HG03575 (cell line): ENCODE measurements around the gene KCNMA1.

Source experiments
- ATAC-seq: cut with Tn5 transposase; IDR thresholded peaks from one replicate; pipeline ENCODE4 v1.9.1; 2021; ENCODE audit not compliant: unreplicated experiment, insufficient number of reproducible peaks, low FRiP score; ENCODE audit errors: extremely low read depth

Gene KCNMA1

GRCh38 chr10:77016278-77016815, 621.3 kb downstream of the KCNMA1 start:
- ATAC-seq = no peak

- ATAC-seq = no peak
Measured at GRCh38 chr10:77015360-77015759, 622.2 kb downstream of the KCNMA1 start.

- no peak for ATAC-seq
Measured at GRCh38 chr10:77012812-77013500, 624.7 kb downstream of the KCNMA1 start.

- ATAC-seq = no peak
Measured at GRCh38 chr10:77011874-77012811, 625.5 kb downstream of the KCNMA1 start.

- no peak for ATAC-seq
Measured at GRCh38 chr10:77010430-77010829, 627.2 kb downstream of the KCNMA1 start.

GRCh38 chr10:77007834-77008233, 629.8 kb downstream of the KCNMA1 start:
- ATAC-seq = peak; percentile 79

- ATAC-seq = no peak
Measured at GRCh38 chr10:77006836-77007511, 630.6 kb downstream of the KCNMA1 start.

GRCh38 chr10:77005871-77006270, 631.7 kb downstream of the KCNMA1 start:
- no peak for ATAC-seq

- ATAC-seq = no peak
Measured at GRCh38 chr10:77004917-77005564, 632.6 kb downstream of the KCNMA1 start.

- no peak for ATAC-seq
Measured at GRCh38 chr10:77002872-77003271, 634.7 kb downstream of the KCNMA1 start.

- ATAC-seq = no peak
Measured at GRCh38 chr10:77001206-77001605, 636.4 kb downstream of the KCNMA1 start.

GRCh38 chr10:76998451-76998850, 639.2 kb downstream of the KCNMA1 start:
- ATAC-seq = no peak

- no peak for ATAC-seq
Measured at GRCh38 chr10:76997631-76998030, 640.0 kb downstream of the KCNMA1 start.

GRCh38 chr10:76995023-76995422, 642.6 kb downstream of the KCNMA1 start:
- no peak for ATAC-seq

- ATAC-seq = no peak
Measured at GRCh38 chr10:76993213-76993612, 644.4 kb downstream of the KCNMA1 start.

GRCh38 chr10:76992467-76992866, 645.1 kb downstream of the KCNMA1 start:
- ATAC-seq = no peak

GRCh38 chr10:76991621-76992020, 646.0 kb downstream of the KCNMA1 start:
- no peak for ATAC-seq

GRCh38 chr10:76990561-76990960, 647.0 kb downstream of the KCNMA1 start:
- no peak for ATAC-seq
